GM19035 (cell line): Measurements from ENCODE around the gene INTS15.

Experiments
- ATAC-seq: cut with Tn5 transposase; IDR thresholded peaks from one replicate; pipeline ENCODE4 v1.9.1; 2021; ENCODE audit not compliant: unreplicated experiment

The INTS15 gene

GRCh38 chr7:6655636-6656385, 66.0 kb downstream of the INTS15 start:
- ATAC-seq = no peak

DNA sequence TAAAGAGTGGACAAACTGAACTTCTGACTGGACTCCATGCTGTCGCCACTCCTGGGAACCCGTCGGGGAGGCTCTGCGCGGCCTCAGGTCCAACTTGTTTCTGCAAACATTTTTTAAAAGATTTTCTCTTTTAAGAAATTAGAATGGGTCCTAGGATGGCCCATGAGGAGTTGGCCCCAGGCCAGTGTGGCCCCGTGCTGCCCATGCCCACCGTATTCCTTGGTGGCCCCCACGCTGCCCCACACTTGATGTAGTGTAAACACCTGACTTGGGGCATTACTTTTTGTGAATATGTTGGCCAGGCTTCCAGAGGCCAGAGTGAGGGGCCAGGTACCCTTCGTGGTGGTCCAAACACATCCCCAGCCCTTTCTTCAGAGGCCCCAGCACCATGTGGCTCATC, 66.6 kb downstream of the INTS15 start:
- ATAC-seq = no peak
